ENCODE data around the gene SCYGR4.

Gene SCYGR4

GRCh38 chr2:227613272-227613660, 4.0 kb upstream of the SCYGR4 start:
- no peaks in the 10 kb centered on the region for H3K4me1 ChIP-seq
- no peak for DNase-seq
- TF ChIP-seq, protein P1, sequence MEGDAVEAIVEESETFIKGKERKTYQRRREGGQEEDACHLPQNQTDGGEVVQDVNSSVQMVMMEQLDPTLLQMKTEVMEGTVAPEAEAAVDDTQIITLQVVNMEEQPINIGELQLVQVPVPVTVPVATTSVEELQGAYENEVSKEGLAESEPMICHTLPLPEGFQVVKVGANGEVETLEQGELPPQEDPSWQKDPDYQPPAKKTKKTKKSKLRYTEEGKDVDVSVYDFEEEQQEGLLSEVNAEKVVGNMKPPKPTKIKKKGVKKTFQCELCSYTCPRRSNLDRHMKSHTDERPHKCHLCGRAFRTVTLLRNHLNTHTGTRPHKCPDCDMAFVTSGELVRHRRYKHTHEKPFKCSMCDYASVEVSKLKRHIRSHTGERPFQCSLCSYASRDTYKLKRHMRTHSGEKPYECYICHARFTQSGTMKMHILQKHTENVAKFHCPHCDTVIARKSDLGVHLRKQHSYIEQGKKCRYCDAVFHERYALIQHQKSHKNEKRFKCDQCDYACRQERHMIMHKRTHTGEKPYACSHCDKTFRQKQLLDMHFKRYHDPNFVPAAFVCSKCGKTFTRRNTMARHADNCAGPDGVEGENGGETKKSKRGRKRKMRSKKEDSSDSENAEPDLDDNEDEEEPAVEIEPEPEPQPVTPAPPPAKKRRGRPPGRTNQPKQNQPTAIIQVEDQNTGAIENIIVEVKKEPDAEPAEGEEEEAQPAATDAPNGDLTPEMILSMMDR (IDR thresholded peaks at IDR 0.05), result no peak
- no peaks in the 10 kb centered on the region for H3K27me3 ChIP-seq
- intact Hi-C loops (cut with DNase I; ENCODE audit: low total_unique reads), result no loop called here
- no peak overlapping the region for H3K27ac ChIP-seq
- no peak overlapping the region for H3K4me3 ChIP-seq
- H3K9me3 ChIP-seq, result no peaks in the 10 kb centered on the region
- H3K36me3 ChIP-seq, result no peaks in the 10 kb centered on the region

GRCh38 chr2:227614246-227614645, 3.1 kb upstream of the SCYGR4 start:
- Histone ChIP-seq H3K9me3 (no peaks in the 10 kb centered on the region), H3K36me3 (no peaks in the 10 kb centered on the region), H3K27ac (no peak overlapping the region), H3K4me1 (no peaks in the 10 kb centered on the region), H3K27me3 (no peaks in the 10 kb centered on the region), H3K4me3 (no peak overlapping the region)
- intact Hi-C loops (cut with DNase I; ENCODE audit: low total_unique reads), result no loop called here
- DNase-seq, result no peak
- TF ChIP-seq, protein P1 (IDR thresholded peaks at IDR 0.05), result no peak

- intact Hi-C loops (cut with DNase I; ENCODE audit: low total_unique reads), result no loop called here
- H3K9me3 ChIP-seq, result no peaks in the 10 kb centered on the region
- no peaks in the 10 kb centered on the region for H3K27me3 ChIP-seq
- no peak for DNase-seq
- H3K4me3 ChIP-seq, result no peak within 1 kb of the TSS
- TF ChIP-seq, protein P1 (IDR thresholded peaks at IDR 0.05), result no peak
- no peak within 1 kb of the TSS for H3K27ac ChIP-seq
- H3K36me3 ChIP-seq, result no peaks in the 10 kb centered on the region
- H3K4me1 ChIP-seq, result no peaks in the 10 kb centered on the region
Measured at GRCh38 chr2:227614740-227615139, 2.6 kb upstream of the SCYGR4 start, which contains the start of gene SCYGR3. Gene SCYGR3 (minus strand): TSS chr2:227614840. CDS start chr2:227614840, 0 bp downstream.

DNA sequence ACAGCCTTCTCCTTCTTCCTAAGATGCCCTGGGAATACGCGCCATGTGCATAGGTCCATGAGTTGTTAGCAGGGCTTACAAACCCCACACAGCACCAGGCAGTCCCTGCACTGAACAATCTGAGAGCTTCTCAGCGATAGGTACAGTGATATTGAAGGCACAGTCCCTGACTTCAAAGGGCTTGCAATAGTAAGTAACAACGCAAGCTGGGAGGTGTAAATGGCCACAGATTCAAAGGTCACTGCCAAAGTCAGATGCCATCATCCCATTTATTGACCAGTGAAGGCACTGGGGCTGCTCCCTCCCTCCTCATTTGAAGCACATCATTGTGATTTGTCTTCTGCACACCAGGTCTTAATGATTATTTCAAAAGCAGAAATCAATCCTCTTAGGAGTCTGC, 2.1 kb upstream of the SCYGR4 start:
- Histone ChIP-seq H3K4me3 (no peak overlapping the region), H3K9me3 (no peaks in the 10 kb centered on the region), H3K27me3 (no peaks in the 10 kb centered on the region), H3K36me3 (no peaks in the 10 kb centered on the region), H3K4me1 (no peaks in the 10 kb centered on the region), H3K27ac (no peak overlapping the region)
- no peak for DNase-seq
- intact Hi-C loops (cut with DNase I; ENCODE audit: low total_unique reads), result no loop called here
- TF ChIP-seq, protein P1 (IDR thresholded peaks at IDR 0.05), result no peak

- TF ChIP-seq, protein P1 (IDR thresholded peaks at IDR 0.05), result no peak
- Histone ChIP-seq H3K36me3 (no peaks in the 10 kb centered on the region), H3K27me3 (no peaks in the 10 kb centered on the region), H3K27ac (no peak overlapping the region), H3K4me1 (no peaks in the 10 kb centered on the region), H3K4me3 (no peak overlapping the region), H3K9me3 (no peaks in the 10 kb centered on the region)
- no peak for DNase-seq
- intact Hi-C loops (cut with DNase I; ENCODE audit: low total_unique reads), result no loop called here
Measured at GRCh38 chr2:227615906-227616305, 1.4 kb upstream of the SCYGR4 start.

DNA sequence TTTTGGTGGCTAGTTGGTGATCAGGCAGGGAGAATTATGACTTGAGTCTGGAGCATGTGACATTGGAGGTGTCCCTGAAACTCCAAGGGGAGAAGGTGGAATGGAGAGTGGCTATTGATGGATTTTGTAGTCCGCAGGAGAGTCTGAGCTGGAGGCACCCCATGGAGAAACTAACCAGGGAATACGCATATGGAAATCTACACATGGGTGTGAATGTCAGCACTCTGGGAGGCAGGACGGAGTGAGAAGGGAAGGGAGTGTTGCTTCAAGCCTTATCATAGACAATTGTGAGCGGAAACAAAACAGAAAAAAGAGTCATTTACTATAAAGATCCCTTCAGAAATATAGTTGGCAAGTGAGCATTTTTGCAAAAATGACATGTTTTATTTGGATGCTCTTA, 667 bp upstream of the SCYGR4 start:
- intact Hi-C loops (cut with DNase I; ENCODE audit: low total_unique reads), result no loop called here
- Histone ChIP-seq H3K27me3 (no peaks in the 10 kb centered on the region), H3K4me1 (no peaks in the 10 kb centered on the region), H3K4me3 (no peak overlapping the region), H3K9me3 (no peaks in the 10 kb centered on the region), H3K27ac (no peak overlapping the region), H3K36me3 (no peaks in the 10 kb centered on the region)
- TF ChIP-seq, protein P1 (IDR thresholded peaks at IDR 0.05), result no peak
- no peak for DNase-seq
